Gastroesophageal sphincter (tissue), 3 donors: ENCODE measurements around the gene SPON1.

Experiments used
- CTCF ChIP-seq, 4 experiments: fragments of 200-600 bp in 2 of 4; fragments of 450-650 bp in 2 of 4; sonication (generic) in 1 of 4; IDR thresholded peaks; one replicate each; pipeline ENCODE4 v1.5.1; 2017 to 2019; ENCODE audit warnings: antibody characterized with exemption in 4 of 4, mild to moderate bottlenecking in 2 of 4, moderate library complexity in 2 of 4
- POLR2AphosphoS5 ChIP-seq: sonication (generic); formaldehyde crosslinking; IDR thresholded peaks from one replicate; pipeline ENCODE4 v1.6.1; 2017; ENCODE audit warnings: antibody characterized with exemption

DNA sequence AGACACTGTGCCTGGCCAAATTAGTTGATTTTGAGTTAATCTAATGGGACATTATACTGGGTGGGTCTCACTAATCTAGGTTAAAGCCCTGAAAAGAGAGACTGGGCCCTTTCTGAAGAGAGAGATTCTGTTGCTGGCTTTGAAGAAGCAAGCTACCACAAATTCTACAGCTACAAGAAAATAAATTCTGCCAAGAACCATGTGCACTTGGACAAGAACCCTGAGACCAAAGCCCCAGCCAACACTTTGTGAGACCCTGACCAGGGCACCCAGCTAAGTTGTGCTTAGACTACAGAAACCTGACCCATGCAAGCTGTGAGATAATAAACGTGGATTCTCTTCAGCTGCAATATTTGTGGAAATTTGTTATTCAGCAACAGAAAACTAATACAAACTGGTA, 20.1 kb upstream of the SPON1 start:
- TF ChIP-seq POLR2AphosphoS5 (no peak), CTCF (IDR thresholded peaks at IDR 0.05) (no peak)
